Measurements from ENCODE around the gene SOX1. TPM values are rescaled to one million over a fixed set of nuclear protein-coding genes. Genes with fewer than 3 reads are reported as not detected.

SOX1 gene
- total and polyA plus RNA-seq, 9 donors = not detected

GRCh38 chr13:112106478-112107141 is 39.7 kb downstream of the SOX1 start:
- Histone ChIP-seq H3K9me3 (no peaks in the 10 kb centered on the region), H3K36me3 (no peaks in the 10 kb centered on the region), H3K4me3 (no peak overlapping the region), H3K4me1 (ENCODE audit: insufficient read depth) (no peaks in the 10 kb centered on the region), H3K27ac (no peak overlapping the region), H3K27me3 (no peaks in the 10 kb centered on the region)
- WGBS, 3 donors = 2 to 4% (median 3%) methylated on average over 36 of the region's 36 CpGs
- TF ChIP-seq CTCF (IDR thresholded peaks at IDR 0.05) = no peak
- no peak for TF ChIP-seq EP300 (IDR thresholded peaks at IDR 0.05)
- TF ChIP-seq POLR2A (IDR thresholded peaks at IDR 0.05) = no peak
- DNase-seq = no peak
- intact Hi-C loops (cut with DNase I) = no loop called here

- H3K36me3 ChIP-seq = no peaks in the 10 kb centered on the region
- intact Hi-C loops (cut with DNase I) = no loop called here
- no peaks in the 10 kb centered on the region for H3K9me3 ChIP-seq
- no peak overlapping the region for H3K27ac ChIP-seq
- WGBS, 3 donors = 16 to 24% (median 21%) methylated on average over 18 of the region's 18 CpGs
- no peaks in the 10 kb centered on the region for H3K4me1 ChIP-seq (ENCODE audit: insufficient read depth)
- DNase-seq = no peak
- H3K4me3 ChIP-seq = no peak overlapping the region
- no peaks in the 10 kb centered on the region for H3K27me3 ChIP-seq
- TF ChIP-seq CTCF (IDR thresholded peaks at IDR 0.05) (no peak), EP300 (IDR thresholded peaks at IDR 0.05) (no peak), POLR2A (IDR thresholded peaks at IDR 0.05) (no peak)
Measured at GRCh38 chr13:112107289-112107688, 40.3 kb downstream of the SOX1 start.

- H3K27me3 ChIP-seq = no peaks in the 10 kb centered on the region
- no peak overlapping the region for H3K4me3 ChIP-seq
- TF ChIP-seq EP300 (IDR thresholded peaks at IDR 0.05) (no peak), POLR2A (IDR thresholded peaks at IDR 0.05) (no peak), CTCF (IDR thresholded peaks at IDR 0.05) (no peak)
- no peaks in the 10 kb centered on the region for H3K4me1 ChIP-seq (ENCODE audit: insufficient read depth)
- no peaks in the 10 kb centered on the region for H3K36me3 ChIP-seq
- DNase-seq = no peak
- H3K27ac ChIP-seq = no peak overlapping the region
- intact Hi-C loops (cut with DNase I) = no loop called here
- no peaks in the 10 kb centered on the region for H3K9me3 ChIP-seq
Measured at GRCh38 chr13:112110479-112110878, 43.5 kb downstream of the SOX1 start.

GRCh38 chr13:112111239-112111857 is 44.4 kb downstream of the SOX1 start:
- intact Hi-C loops (cut with DNase I) = no loop called here
- DNase-seq = no peak
- WGBS, 3 donors = 52 to 69% (median 63%) methylated on average over 10 of the region's 10 CpGs
- TF ChIP-seq EP300 (IDR thresholded peaks at IDR 0.05) (no peak), POLR2A (IDR thresholded peaks at IDR 0.05) (no peak), CTCF (IDR thresholded peaks at IDR 0.05) (no peak)
- H3K27me3 ChIP-seq = no peaks in the 10 kb centered on the region
- no peaks in the 10 kb centered on the region for H3K4me1 ChIP-seq (ENCODE audit: insufficient read depth)
- no peak overlapping the region for H3K4me3 ChIP-seq
- no peak overlapping the region for H3K27ac ChIP-seq
- no peaks in the 10 kb centered on the region for H3K9me3 ChIP-seq
- H3K36me3 ChIP-seq = no peaks in the 10 kb centered on the region

All from ovary (tissue), 9 donors.